ENCODE measurements around the gene MICAL3. TPM values are rescaled to one million over a fixed set of nuclear protein-coding genes. Genes with fewer than 3 reads are reported as not detected.

Gene MICAL3
- polyA plus RNA-seq, 2 of the 4 experiments (the other 2 are of a cell fraction), result 20.5 to 30.1 TPM

DNA sequence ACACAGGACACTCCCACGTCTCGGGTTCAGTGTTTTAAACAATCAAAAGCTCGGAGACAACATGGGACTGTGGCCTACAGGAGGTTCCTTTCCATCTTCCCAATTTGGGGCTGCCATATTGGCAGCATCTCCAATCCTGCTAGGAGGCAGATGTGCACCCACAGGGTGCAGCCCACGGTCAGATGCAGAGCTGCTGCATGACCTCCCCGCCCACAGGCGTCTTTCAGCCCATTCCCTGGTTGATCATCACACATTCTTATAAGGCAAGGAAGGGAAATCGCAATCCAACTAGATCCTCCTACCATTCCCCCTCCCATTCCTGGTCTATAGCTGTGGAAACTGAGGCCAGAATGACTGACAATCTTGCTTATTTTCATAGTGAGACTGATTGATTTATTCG lies 121.4 kb downstream of the MICAL3 start:
- DNase-seq (ENCODE audit: low read depth in 1 of 2, low spot score in 1 of 2), result no peak
- Histone ChIP-seq H3K4me1 (0 out of 3 replicates have a peak, but pooled peaks cover 4% of the 10 kb centered on the region), H3K4me3 (no peak overlapping the region), H3K27ac (no peak overlapping the region), H3K4me2 (no peak overlapping the region), H3K9me3 (no peaks in the 10 kb centered on the region)
- ChIA-PET CTCF (interaction anchor here (1.0 to 1.2 kb wide), 4 partner anchors 12 to 173 kb away, joined by 3 to 5 read pairs (median 4); no protein-coding TSS in a partner anchor), POLR2A (no interaction called here)
- ATAC-seq, result no peak
- WGBS (ENCODE audit: missing lambda C conversion rate), result 68% methylated on average over 8 of the region's 8 CpGs
- FAIRE-seq, result no peak
- TF ChIP-seq HOXA7 (CRISPR knock-in tag; IDR thresholded peaks at IDR 0.05), result no peak
- TF ChIP-seq, protein P1, sequence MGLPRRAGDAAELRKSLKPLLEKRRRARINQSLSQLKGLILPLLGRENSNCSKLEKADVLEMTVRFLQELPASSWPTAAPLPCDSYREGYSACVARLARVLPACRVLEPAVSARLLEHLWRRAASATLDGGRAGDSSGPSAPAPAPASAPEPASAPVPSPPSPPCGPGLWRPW (IDR thresholded peaks at IDR 0.05), result no peak
- TF ChIP-seq RFX5 (IDR thresholded peaks at IDR 0.05), result no peak
- TF ChIP-seq EHF (CRISPR knock-in tag; IDR thresholded peaks at IDR 0.05), result no peak

DNA sequence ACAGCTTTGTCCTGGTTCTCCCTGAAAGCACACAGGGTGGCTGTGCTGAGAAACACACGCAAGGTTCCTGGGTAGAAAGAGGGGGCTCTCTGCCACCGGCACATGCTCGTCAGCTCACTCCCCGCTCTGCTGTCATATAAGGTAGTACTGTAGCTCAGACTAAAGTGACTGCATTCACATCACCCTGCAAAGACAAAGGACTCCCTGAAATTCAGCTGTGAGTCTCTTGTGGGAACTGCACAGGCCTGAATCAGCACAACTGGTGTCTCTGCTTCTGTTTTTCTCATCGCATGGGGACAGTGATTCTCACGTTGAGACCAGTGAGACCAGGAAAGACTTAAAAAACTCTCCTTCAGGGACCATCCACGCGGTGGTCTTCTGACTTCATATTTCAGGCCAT lies 126.0 kb downstream of the MICAL3 start:
- ATAC-seq (no peak), DNase-seq (ENCODE audit: low read depth in 1 of 2, low spot score in 1 of 2) (no peak), FAIRE-seq (no peak)
- Histone ChIP-seq H3K9me3 (no peaks in the 10 kb centered on the region), H3K4me2 (no peak overlapping the region), H3K4me1 (0 out of 3 replicates have a peak, but pooled peaks cover 6% of the 10 kb centered on the region), H3K27ac (no peak overlapping the region), H3K4me3 (no peak overlapping the region)
- 96% methylated on average over 8 of the region's 8 CpGs for WGBS (ENCODE audit: missing lambda C conversion rate)
- ChIA-PET CTCF (interaction anchor here (0.6 to 1.0 kb wide), 2 partner anchors 124 to 178 kb away, joined by 3 read pairs; no protein-coding TSS in a partner anchor), POLR2A (no interaction called here)
- no peak for TF ChIP-seq BCL3 (IDR thresholded peaks at IDR 0.05)
- no peak for TF ChIP-seq SREBF2 (IDR thresholded peaks at IDR 0.05)
- no peak for TF ChIP-seq POLR2A (IDR thresholded peaks at IDR 0.05; ENCODE audit: low read length)

- DNase-seq (ENCODE audit: low read depth in 1 of 2, low spot score in 1 of 2), result no peak
- no peak for TF ChIP-seq NPAS2 (CRISPR knock-in tag; IDR thresholded peaks at IDR 0.05; ENCODE audit: borderline replicate concordance)
- TF ChIP-seq HDAC2 (IDR thresholded peaks at IDR 0.05), result no peak
- no peak for TF ChIP-seq EHF (CRISPR knock-in tag; IDR thresholded peaks at IDR 0.05)
- no peak for TF ChIP-seq CEBPB (IDR thresholded peaks at IDR 0.05)
- TF ChIP-seq RARB (CRISPR knock-in tag; IDR thresholded peaks at IDR 0.05), result no peak
- no peak for TF ChIP-seq NR3C1 (IDR thresholded peaks at IDR 0.05)
- TF ChIP-seq REST (IDR thresholded peaks at IDR 0.05), result no peak
- no peak for ATAC-seq
These were observed 126.5 kb downstream of the MICAL3 start for GRCh38 chr22:17897858-17898257.

DNA sequence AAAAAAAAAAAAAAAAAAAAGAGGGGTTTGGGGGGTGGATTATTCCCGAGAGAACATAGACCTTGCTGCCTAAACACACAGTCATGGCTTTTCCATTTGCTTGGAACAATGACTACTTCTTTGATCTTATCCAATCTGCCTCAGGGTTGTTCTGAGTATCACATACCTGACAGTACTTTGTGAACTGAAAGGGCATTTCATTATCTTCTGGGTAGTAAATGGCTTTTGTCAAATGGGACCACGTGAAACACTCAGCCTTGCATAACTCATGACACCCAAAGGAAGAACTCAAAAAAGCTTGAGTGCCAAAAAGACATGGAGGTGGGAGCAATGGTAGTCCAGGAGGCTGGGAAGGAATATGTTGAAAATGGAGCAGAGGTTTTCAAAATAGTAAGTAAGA lies 126.9 kb downstream of the MICAL3 start:
- ChIA-PET CTCF (interaction anchor here (1.0 to 1.9 kb wide), 4 partner anchors 13 to 195 kb away, joined by 3 to 9 read pairs (median 4); no protein-coding TSS in a partner anchor), POLR2A (no interaction called here)
- no peak overlapping the region for H3K4me2 ChIP-seq
- FAIRE-seq, result no peak
- TF ChIP-seq CBX8 (IDR thresholded peaks at IDR 0.05) (no peak), ZSCAN20 (CRISPR knock-in tag; IDR thresholded peaks at IDR 0.05) (no peak), HEYL (CRISPR knock-in tag; IDR thresholded peaks at IDR 0.05) (no peak), ATOH8 (CRISPR knock-in tag; IDR thresholded peaks at IDR 0.05; ENCODE audit: low read depth) (no peak), KDM1A (IDR thresholded peaks at IDR 0.05; ENCODE audit: low read depth) (no peak), RCOR1 (IDR thresholded peaks at IDR 0.05; ENCODE audit: low read depth, low read length) (no peak), NPAS2 (CRISPR knock-in tag; IDR thresholded peaks at IDR 0.05; ENCODE audit: borderline replicate concordance) (no peak), ESRRA (IDR thresholded peaks at IDR 0.05; ENCODE audit: borderline replicate concordance, low read length) (no peak), CBX2 (IDR thresholded peaks at IDR 0.05; ENCODE audit: borderline replicate concordance, low read depth) (no peak), EHF (CRISPR knock-in tag; IDR thresholded peaks at IDR 0.05) (no peak), FOXS1 (CRISPR knock-in tag; IDR thresholded peaks at IDR 0.05) (no peak), NFE2L2 (conservative IDR thresholded peaks at IDR 0.05; ENCODE audit: low read length) (no peak), POLR2AphosphoS2 (conservative IDR thresholded peaks at IDR 0.05; ENCODE audit: low read length) (no peak)
- 79% methylated on average over 2 of the region's 2 CpGs for WGBS (ENCODE audit: missing lambda C conversion rate)
- DNase-seq (ENCODE audit: low read depth in 1 of 2, low spot score in 1 of 2), result no peak
- H3K27ac ChIP-seq, result no peak overlapping the region
- ATAC-seq, result no peak
- H3K4me3 ChIP-seq, result no peak overlapping the region
- no peaks in the 10 kb centered on the region for H3K9me3 ChIP-seq
- 0 out of 3 replicates have a peak, but pooled peaks cover 6% of the 10 kb centered on the region for H3K4me1 ChIP-seq

More at GRCh38 chr22:17897858-17898257, 126.5 kb downstream of the MICAL3 start:
- 0 out of 3 replicates have a peak, but pooled peaks cover 6% of the 10 kb centered on the region for H3K4me1 ChIP-seq
- 99% methylated on average over 4 of the region's 4 CpGs for WGBS (ENCODE audit: missing lambda C conversion rate)
- FAIRE-seq, result no peak
- ChIA-PET POLR2A (no interaction called here), CTCF (interaction anchor here (0.6 to 1.0 kb wide), 2 partner anchors 123 to 178 kb away, joined by 3 read pairs; no protein-coding TSS in a partner anchor)
- H3K27ac ChIP-seq, result no peak overlapping the region
- no peak overlapping the region for H3K4me3 ChIP-seq
- no peaks in the 10 kb centered on the region for H3K9me3 ChIP-seq
- no peak overlapping the region for H3K4me2 ChIP-seq
